Ishikawa (cell line): ENCODE data around the gene PACSIN1.

Experiments
- EGR1 ChIP-seq: IDR thresholded peaks from 2 replicates; pipeline ENCODE4 v1.6.1; 2012
- EP300 ChIP-seq: IDR thresholded peaks from 2 replicates; pipeline ENCODE4 v1.6.1; 2012; ENCODE audit warnings: borderline replicate concordance
- FOXM1 ChIP-seq: IDR thresholded peaks from 2 replicates; pipeline ENCODE4 v1.6.1; 2012; ENCODE audit warnings: low read depth, borderline replicate concordance
- NFIC ChIP-seq: IDR thresholded peaks from 2 replicates; pipeline ENCODE4 v1.6.1; 2012
- RAD21 ChIP-seq: IDR thresholded peaks from 2 replicates; pipeline ENCODE4 v1.6.1; 2012; ENCODE audit warnings: low read depth
- TAF1 ChIP-seq: IDR thresholded peaks from 2 replicates; pipeline ENCODE4 v1.6.1; 2012; ENCODE audit warnings: low read depth, mild to moderate bottlenecking
- TCF12 ChIP-seq: IDR thresholded peaks from 2 replicates; pipeline ENCODE4 v1.6.1; 2012; ENCODE audit warnings: low read depth
- TEAD4 ChIP-seq: IDR thresholded peaks from 2 replicates; pipeline ENCODE4 v1.6.1; 2012
- YY1 ChIP-seq: IDR thresholded peaks from 2 replicates; pipeline ENCODE4 v1.6.1; 2012; ENCODE audit warnings: low read depth
- TF ChIP-seq, protein P1 (sequence below): IDR thresholded peaks from 2 replicates; pipeline ENCODE4 v1.6.1; 2012; ENCODE audit warnings: low read depth, mild to moderate bottlenecking
- TF ChIP-seq, protein P2 (sequence below): IDR thresholded peaks from 2 replicates; pipeline ENCODE4 v1.6.1; 2012
- TF ChIP-seq, protein P3 (sequence below): IDR thresholded peaks from 2 replicates; pipeline ENCODE4 v1.6.1; 2012

DNA sequence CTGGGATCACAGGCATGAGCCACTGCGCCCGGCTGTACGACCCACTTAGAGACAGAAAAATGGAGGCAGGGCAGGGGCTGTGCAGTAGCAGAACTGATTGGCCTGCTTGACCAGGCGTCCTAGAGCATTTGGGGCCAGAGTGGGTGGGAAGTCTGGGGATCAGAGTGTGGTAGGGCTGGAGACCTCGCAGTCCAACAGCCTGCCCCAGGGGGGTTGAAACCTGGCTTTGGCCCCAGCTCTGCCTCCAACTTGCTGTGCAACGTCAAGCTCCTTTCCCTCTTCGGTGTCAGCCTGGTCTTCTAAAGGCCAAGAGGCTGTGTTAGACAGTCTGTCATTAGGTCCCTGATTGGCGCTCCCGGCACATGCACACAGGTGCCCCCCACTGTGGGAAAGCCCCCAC is 105.5 kb downstream of the PACSIN1 start:
- TF ChIP-seq FOXM1 (no peak), TCF12 (no peak), TAF1 (no peak), EP300 (no peak), RAD21 (no peak), EGR1 (no peak), NFIC (no peak), TEAD4 (no peak), YY1 (no peak)
- TF ChIP-seq, protein P1, sequence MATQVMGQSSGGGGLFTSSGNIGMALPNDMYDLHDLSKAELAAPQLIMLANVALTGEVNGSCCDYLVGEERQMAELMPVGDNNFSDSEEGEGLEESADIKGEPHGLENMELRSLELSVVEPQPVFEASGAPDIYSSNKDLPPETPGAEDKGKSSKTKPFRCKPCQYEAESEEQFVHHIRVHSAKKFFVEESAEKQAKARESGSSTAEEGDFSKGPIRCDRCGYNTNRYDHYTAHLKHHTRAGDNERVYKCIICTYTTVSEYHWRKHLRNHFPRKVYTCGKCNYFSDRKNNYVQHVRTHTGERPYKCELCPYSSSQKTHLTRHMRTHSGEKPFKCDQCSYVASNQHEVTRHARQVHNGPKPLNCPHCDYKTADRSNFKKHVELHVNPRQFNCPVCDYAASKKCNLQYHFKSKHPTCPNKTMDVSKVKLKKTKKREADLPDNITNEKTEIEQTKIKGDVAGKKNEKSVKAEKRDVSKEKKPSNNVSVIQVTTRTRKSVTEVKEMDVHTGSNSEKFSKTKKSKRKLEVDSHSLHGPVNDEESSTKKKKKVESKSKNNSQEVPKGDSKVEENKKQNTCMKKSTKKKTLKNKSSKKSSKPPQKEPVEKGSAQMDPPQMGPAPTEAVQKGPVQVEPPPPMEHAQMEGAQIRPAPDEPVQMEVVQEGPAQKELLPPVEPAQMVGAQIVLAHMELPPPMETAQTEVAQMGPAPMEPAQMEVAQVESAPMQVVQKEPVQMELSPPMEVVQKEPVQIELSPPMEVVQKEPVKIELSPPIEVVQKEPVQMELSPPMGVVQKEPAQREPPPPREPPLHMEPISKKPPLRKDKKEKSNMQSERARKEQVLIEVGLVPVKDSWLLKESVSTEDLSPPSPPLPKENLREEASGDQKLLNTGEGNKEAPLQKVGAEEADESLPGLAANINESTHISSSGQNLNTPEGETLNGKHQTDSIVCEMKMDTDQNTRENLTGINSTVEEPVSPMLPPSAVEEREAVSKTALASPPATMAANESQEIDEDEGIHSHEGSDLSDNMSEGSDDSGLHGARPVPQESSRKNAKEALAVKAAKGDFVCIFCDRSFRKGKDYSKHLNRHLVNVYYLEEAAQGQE: no peak
- TF ChIP-seq, protein P2, sequence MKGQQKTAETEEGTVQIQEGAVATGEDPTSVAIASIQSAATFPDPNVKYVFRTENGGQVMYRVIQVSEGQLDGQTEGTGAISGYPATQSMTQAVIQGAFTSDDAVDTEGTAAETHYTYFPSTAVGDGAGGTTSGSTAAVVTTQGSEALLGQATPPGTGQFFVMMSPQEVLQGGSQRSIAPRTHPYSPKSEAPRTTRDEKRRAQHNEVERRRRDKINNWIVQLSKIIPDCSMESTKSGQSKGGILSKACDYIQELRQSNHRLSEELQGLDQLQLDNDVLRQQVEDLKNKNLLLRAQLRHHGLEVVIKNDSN: no peak
- TF ChIP-seq, protein P3, sequence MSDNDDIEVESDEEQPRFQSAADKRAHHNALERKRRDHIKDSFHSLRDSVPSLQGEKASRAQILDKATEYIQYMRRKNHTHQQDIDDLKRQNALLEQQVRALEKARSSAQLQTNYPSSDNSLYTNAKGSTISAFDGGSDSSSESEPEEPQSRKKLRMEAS: no peak
